B cell (primary cell): ENCODE results near the gene SHMT1.

Source experiments
- EZH2 ChIP-seq: IDR thresholded peaks from 2 replicates; pipeline ENCODE4 v1.6.1; 2012; ENCODE audit warnings: borderline replicate concordance, low read depth, mild to moderate bottlenecking, moderate library complexity, low read length; ENCODE audit not compliant: insufficient read depth, poor library complexity, severe bottlenecking
- TF ChIP-seq, protein P1 (sequence below): fragments of 200-600 bp; IDR thresholded peaks from one replicate; pipeline ENCODE4 v1.8.0; 2022; ENCODE audit warnings: antibody characterized with exemption, mild to moderate bottlenecking

DNA sequence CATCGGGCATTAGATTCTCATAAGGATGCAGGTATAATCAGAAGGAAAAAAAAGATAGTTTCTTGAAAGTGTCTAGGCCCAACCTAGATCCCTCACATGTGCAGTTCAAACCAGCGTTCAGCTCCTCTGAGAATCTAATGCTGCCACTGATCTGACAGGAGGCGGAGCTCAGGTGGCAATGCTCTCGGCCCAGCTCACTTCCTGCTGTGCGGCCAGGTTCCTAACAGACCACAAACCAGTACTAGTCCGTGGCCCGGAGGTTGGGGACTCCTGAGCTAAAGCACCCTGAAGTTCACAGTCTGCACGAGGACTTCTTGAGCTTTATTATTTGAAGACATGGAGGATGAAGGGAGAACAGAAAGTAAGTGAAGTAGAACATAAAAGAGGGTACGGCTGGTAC lies 31.5 kb downstream of the SHMT1 start:
- no peak for TF ChIP-seq EZH2
- TF ChIP-seq, protein P1, sequence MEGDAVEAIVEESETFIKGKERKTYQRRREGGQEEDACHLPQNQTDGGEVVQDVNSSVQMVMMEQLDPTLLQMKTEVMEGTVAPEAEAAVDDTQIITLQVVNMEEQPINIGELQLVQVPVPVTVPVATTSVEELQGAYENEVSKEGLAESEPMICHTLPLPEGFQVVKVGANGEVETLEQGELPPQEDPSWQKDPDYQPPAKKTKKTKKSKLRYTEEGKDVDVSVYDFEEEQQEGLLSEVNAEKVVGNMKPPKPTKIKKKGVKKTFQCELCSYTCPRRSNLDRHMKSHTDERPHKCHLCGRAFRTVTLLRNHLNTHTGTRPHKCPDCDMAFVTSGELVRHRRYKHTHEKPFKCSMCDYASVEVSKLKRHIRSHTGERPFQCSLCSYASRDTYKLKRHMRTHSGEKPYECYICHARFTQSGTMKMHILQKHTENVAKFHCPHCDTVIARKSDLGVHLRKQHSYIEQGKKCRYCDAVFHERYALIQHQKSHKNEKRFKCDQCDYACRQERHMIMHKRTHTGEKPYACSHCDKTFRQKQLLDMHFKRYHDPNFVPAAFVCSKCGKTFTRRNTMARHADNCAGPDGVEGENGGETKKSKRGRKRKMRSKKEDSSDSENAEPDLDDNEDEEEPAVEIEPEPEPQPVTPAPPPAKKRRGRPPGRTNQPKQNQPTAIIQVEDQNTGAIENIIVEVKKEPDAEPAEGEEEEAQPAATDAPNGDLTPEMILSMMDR: no peak
